H1 (cell line): ENCODE results near the gene TSPAN16. TPM values are rescaled to one million over a fixed set of nuclear protein-coding genes. Genes with fewer than 3 reads are reported as not detected.

Experiments
- BACH1 ChIP-seq: IDR thresholded peaks from 2 replicates; pipeline ENCODE4 v1.6.1; 2012; ENCODE audit warnings: low read length, improper control_type of control experiment
- CHD7 ChIP-seq: fragments of 300-600 bp; sonication (generic); IDR thresholded peaks from 2 replicates; pipeline ENCODE4 v1.7.1; 2012; ENCODE audit warnings: low read length, moderate library complexity, mild to moderate bottlenecking, inconsistent platforms; ENCODE audit not compliant: insufficient replicate concordance
- JUND ChIP-seq: IDR thresholded peaks from 2 replicates; pipeline ENCODE4 v1.6.1; 2011; ENCODE audit warnings: mild to moderate bottlenecking, improper control_type of control experiment, low read length
- POLR2AphosphoS5 ChIP-seq: IDR thresholded peaks from 2 replicates; pipeline ENCODE4 v1.6.1; 2011; ENCODE audit warnings: low read depth, low read length
- SP4 ChIP-seq: IDR thresholded peaks from 2 replicates; pipeline ENCODE4 v1.6.1; 2012; ENCODE audit warnings: low read length, inconsistent platforms
- polyA plus RNA-seq, 7 experiments: library from polyadenylated mRNA; depleted of rRNA in 3 of 7; stranded (reverse) in 5 of 7; unstranded in 2 of 7; fragments of >200 nt in 5 of 7; fragments of 200-250 nt in 2 of 7; gene quantifications; 1 replicate in 5 of 7; 2 replicates in 1 of 7; 4 replicates in 1 of 7; pipeline versions ENCODE4 v1.2.1 to v1.2.3, GENCODE V29; 2011 to 2013; ENCODE audit warnings: missing spikeins in 2 of 7, mixed read lengths in 2 of 7
- total RNA-seq: library from RNA; stranded (reverse); fragmentation: NEBNext Ultra II Directional; extraction: Animal tissue kit (Norgen Biotek cat#: 25700); gene quantifications from 2 replicates; pipeline ENCODE4 v1.2.1, GENCODE V29; 2021

Gene TSPAN16
- total and polyA plus RNA-seq, 2 of the 8 experiments (the other 6 are each of a cell fraction or from before 2014, with no cell fraction given), result not detected

GRCh38 chr19:11281356-11282049, 14.5 kb upstream of the TSPAN16 start (continued):
- TF ChIP-seq CHD7 (no peak), JUND (no peak), SP4 (no peak), POLR2AphosphoS5 (no peak), BACH1 (no peak)
- TF ChIP-seq, all 59 proteins: peak for 0
